Tibial nerve (tissue), 4 donors: ENCODE measurements around the gene DPYSL4.

Experiments
- EP300 ChIP-seq, 2 donors: sonication (generic); formaldehyde crosslinking; IDR thresholded peaks; one replicate each; pipeline ENCODE4 v1.6.1; 2017; ENCODE audit warnings: antibody characterized with exemption in 2 of 2, mild to moderate bottlenecking in 1 of 2
- POLR2A ChIP-seq, 2 donors: fragments of 450-650 bp; IDR thresholded peaks; one replicate each; pipeline ENCODE4 v1.6.1; 2017; ENCODE audit warnings: antibody characterized with exemption in 2 of 2, mild to moderate bottlenecking in 2 of 2, moderate library complexity in 2 of 2
- TF ChIP-seq, protein P1 (sequence below), 5 experiments: fragments of 200-600 bp in 3 of 5; fragments of 450-650 bp in 2 of 5; sonication (generic) in 3 of 5; IDR thresholded peaks; one replicate each; pipeline ENCODE4 v1.5.1; 2016 to 2019; ENCODE audit warnings: antibody characterized with exemption in 5 of 5, mild to moderate bottlenecking in 3 of 5, moderate library complexity in 2 of 5

DNA sequence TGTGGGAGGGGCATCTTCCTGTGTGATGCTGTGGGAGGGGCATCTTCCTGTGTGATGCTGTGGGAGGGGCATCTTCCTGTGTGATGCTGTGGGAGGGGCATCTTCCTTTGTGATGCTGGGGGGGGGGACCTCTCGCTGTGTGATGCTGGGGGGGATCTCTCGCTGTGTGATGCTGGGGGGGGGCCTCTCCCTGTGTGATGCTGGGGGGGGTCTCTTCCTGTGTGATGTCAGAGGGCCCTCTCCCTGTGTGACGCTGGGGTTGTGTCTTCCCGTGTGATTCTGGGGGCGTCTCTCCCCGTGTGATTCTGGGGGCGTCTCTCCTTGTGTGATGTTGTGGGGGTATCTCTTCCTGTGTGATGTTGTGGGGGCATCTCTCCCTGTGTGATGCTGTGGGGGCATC is 27.9 kb upstream of the DPYSL4 start:
- TF ChIP-seq, protein P1, sequence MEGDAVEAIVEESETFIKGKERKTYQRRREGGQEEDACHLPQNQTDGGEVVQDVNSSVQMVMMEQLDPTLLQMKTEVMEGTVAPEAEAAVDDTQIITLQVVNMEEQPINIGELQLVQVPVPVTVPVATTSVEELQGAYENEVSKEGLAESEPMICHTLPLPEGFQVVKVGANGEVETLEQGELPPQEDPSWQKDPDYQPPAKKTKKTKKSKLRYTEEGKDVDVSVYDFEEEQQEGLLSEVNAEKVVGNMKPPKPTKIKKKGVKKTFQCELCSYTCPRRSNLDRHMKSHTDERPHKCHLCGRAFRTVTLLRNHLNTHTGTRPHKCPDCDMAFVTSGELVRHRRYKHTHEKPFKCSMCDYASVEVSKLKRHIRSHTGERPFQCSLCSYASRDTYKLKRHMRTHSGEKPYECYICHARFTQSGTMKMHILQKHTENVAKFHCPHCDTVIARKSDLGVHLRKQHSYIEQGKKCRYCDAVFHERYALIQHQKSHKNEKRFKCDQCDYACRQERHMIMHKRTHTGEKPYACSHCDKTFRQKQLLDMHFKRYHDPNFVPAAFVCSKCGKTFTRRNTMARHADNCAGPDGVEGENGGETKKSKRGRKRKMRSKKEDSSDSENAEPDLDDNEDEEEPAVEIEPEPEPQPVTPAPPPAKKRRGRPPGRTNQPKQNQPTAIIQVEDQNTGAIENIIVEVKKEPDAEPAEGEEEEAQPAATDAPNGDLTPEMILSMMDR (IDR thresholded peaks at IDR 0.05) = no peak
- TF ChIP-seq POLR2A (IDR thresholded peaks at IDR 0.05) = no peak
- TF ChIP-seq EP300 (IDR thresholded peaks at IDR 0.05) = no peak
